ENCODE results near the gene CNPY2.
"Not testable (repeated sequence)": the region's sequence is repeated elsewhere in the genome, so short reads cannot be mapped to it uniquely, and the experiment has no call there.

The CNPY2 gene

DNA sequence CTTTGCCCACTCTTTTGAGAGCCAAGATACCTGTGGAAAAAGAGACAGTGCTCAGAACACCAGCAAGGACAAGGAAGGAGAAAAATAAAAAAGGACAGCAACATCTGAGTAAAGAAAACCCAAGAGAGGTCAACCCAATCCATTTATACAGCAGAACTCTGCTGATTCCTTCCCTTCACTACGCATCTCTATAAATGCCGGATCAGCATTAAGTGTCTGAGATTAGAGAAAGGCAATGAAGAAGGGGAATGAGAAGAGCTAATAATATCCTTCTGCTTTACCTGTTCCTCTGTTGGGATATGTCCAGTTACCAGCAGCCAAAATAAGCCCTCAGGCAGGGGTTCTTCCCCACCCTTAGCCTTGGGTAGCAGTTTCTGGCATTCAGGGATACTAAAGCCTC is 33.2 kb downstream of the CNPY2 start:
- H3K36me3 ChIP-seq: peaks cover 85% of the 10 kb centered on the region
- H3K27ac ChIP-seq: no peak overlapping the region
- H3K9me3 ChIP-seq (ENCODE audit: severe bottlenecking): no peaks in the 10 kb centered on the region
- no peak for DNase-seq
- TF ChIP-seq, protein P1, sequence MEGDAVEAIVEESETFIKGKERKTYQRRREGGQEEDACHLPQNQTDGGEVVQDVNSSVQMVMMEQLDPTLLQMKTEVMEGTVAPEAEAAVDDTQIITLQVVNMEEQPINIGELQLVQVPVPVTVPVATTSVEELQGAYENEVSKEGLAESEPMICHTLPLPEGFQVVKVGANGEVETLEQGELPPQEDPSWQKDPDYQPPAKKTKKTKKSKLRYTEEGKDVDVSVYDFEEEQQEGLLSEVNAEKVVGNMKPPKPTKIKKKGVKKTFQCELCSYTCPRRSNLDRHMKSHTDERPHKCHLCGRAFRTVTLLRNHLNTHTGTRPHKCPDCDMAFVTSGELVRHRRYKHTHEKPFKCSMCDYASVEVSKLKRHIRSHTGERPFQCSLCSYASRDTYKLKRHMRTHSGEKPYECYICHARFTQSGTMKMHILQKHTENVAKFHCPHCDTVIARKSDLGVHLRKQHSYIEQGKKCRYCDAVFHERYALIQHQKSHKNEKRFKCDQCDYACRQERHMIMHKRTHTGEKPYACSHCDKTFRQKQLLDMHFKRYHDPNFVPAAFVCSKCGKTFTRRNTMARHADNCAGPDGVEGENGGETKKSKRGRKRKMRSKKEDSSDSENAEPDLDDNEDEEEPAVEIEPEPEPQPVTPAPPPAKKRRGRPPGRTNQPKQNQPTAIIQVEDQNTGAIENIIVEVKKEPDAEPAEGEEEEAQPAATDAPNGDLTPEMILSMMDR (IDR thresholded peaks at IDR 0.05; ENCODE audit: low read depth, low read length): no peak
- H3K4me3 ChIP-seq (ENCODE audit: low read depth, low read length): no peak overlapping the region
- H3K27me3 ChIP-seq (ENCODE audit: insufficient read depth, low read depth, severe bottlenecking): no peaks in the 10 kb centered on the region

DNA sequence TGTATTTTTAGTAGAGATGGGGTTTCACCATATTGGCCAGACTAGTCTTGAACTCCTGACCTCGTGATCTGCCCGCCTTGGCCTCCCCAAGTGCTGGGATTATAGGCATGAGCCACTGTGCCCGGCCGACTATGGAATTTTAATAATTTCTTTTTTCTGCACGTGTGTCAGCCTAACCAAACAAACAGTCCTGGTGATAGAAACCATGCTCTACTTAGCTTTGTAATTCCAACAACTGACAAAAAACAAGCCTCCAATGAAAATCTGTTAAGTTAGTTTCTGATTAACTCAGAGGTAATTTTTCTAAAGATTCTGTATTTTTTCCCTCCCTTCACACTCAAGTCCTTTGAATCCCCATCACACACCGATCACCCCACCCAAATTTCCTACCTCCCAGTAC is 33.8 kb downstream of the CNPY2 start:
- H3K9me3 ChIP-seq (ENCODE audit: severe bottlenecking): no peaks in the 10 kb centered on the region
- no peaks in the 10 kb centered on the region for H3K27me3 ChIP-seq (ENCODE audit: insufficient read depth, low read depth, severe bottlenecking)
- no peak overlapping the region for H3K4me3 ChIP-seq (ENCODE audit: low read depth, low read length)
- no peak overlapping the region for H3K27ac ChIP-seq
- H3K36me3 ChIP-seq: peaks cover 90% of the 10 kb centered on the region
- TF ChIP-seq, protein P1 (IDR thresholded peaks at IDR 0.05; ENCODE audit: low read depth, low read length): no peak
- no peak for DNase-seq

DNA sequence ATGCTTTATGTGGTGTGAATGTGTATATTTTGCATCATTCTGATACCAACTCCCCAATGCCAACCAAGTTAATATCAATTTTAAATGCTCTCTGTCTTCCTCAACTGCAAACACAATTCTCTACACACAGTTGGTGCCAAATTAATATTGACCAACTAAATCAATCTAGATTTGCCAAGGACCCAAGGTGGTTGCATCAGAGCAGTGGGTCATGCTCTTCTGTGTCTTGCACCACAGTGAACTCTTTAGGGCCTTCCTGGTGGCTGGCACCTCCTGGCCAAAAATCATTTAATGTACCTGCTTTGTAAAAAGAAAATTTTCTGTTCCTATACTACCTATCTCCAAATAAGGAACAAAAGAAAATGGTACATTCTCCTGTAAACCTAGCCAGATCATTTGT is 34.9 kb downstream of the CNPY2 start:
- no peak overlapping the region for H3K27ac ChIP-seq
- H3K27me3 ChIP-seq (ENCODE audit: insufficient read depth, low read depth, severe bottlenecking): no peaks in the 10 kb centered on the region
- no peak overlapping the region for H3K4me3 ChIP-seq (ENCODE audit: low read depth, low read length)
- peaks cover 91% of the 10 kb centered on the region for H3K36me3 ChIP-seq
- TF ChIP-seq, protein P1 (IDR thresholded peaks at IDR 0.05; ENCODE audit: low read depth, low read length): no peak
- H3K9me3 ChIP-seq (ENCODE audit: severe bottlenecking): no peaks in the 10 kb centered on the region
- DNase-seq: no peak

DNA sequence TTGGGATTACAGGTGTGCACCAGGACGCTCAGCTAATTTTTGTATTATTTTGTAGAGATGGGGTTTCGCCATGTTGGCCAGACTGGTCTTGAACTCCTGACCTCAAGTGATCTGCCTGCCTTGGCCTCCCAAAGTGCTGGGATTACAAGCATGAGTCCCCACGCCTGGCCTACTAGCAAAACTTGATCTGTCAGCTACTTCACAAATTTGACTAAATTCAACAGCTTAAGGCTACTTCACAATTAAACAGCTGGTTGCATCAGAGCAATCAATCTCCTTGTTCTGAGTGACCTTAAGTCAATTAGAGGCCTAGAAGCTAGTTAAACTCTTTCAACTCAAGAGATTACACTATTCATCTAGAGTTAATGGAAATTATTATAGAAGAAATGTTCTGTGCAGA is 36.9 kb downstream of the CNPY2 start:
- no peak overlapping the region for H3K4me3 ChIP-seq (ENCODE audit: low read depth, low read length)
- DNase-seq: peak; percentile 57
- no peaks in the 10 kb centered on the region for H3K27me3 ChIP-seq (ENCODE audit: insufficient read depth, low read depth, severe bottlenecking)
- H3K9me3 ChIP-seq (ENCODE audit: severe bottlenecking): no peaks in the 10 kb centered on the region
- peaks cover 98% of the 10 kb centered on the region for H3K36me3 ChIP-seq
- TF ChIP-seq, protein P1 (IDR thresholded peaks at IDR 0.05; ENCODE audit: low read depth, low read length): no peak
- H3K27ac ChIP-seq: peak overlapping the region; percentile 24; the same call in 1 of the 2 replicates

DNA sequence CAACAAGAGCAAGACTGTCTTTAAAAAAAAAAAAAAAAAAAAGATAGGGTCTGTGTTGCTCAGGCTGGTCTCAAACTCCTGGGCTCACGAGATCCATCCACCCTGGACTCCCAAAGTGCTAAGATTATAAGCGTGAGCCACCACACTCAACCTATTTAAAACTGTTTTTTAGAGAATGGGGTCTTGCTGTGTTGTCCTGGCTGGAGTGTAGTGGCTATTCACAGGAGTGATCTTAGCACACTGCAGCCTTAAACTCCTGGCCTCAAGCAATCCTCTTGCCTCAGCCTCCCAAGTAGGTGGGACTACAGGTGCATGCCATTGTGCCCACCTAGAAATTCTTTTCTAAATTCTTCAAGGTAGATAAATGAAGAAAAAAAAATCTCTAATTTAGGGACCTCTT is 41.5 kb downstream of the CNPY2 start:
- H3K36me3 ChIP-seq: peaks cover 90% of the 10 kb centered on the region
- H3K4me3 ChIP-seq (ENCODE audit: low read depth, low read length): no peak overlapping the region
- no peaks in the 10 kb centered on the region for H3K9me3 ChIP-seq (ENCODE audit: severe bottlenecking)
- H3K27ac ChIP-seq: no peak overlapping the region
- no peak for DNase-seq
- no peaks in the 10 kb centered on the region for H3K27me3 ChIP-seq (ENCODE audit: insufficient read depth, low read depth, severe bottlenecking)
- TF ChIP-seq, protein P1 (IDR thresholded peaks at IDR 0.05; ENCODE audit: low read depth, low read length): no peak

DNA sequence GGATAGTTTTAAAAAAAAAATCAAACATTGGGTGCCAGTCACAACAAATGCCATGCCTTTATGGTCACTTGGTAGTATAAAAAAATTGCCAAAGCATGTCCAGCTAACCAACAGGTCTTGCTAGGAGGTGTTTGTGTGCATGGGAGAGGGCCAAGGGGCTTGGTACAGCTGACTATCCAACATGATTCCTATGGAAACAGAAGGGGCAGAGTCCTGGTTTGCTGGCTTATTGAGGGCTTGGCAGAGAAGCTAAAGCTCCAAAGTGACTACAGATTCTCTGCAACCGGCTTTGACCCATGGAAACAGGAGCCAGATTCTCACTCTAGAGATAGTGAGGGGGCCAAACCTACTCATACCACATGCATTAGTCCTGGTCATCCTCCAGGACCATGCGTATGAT is 43.3 kb downstream of the CNPY2 start:
- not testable (repeated sequence) for H3K9me3 ChIP-seq (ENCODE audit: severe bottlenecking); H3K27me3 ChIP-seq (ENCODE audit: insufficient read depth, low read depth, severe bottlenecking); H3K27ac ChIP-seq; DNase-seq; H3K4me3 ChIP-seq (ENCODE audit: low read depth, low read length)
- H3K36me3 ChIP-seq: peaks cover 83% of the 10 kb centered on the region

All from WERI-Rb-1 (cell line).